A375 (cell line): ENCODE data around the gene PLIN1. TPM values are rescaled to one million over a fixed set of nuclear protein-coding genes. Genes with fewer than 3 reads are reported as not detected.

Source experiments
- small RNA-seq: library from RNA; depleted of rRNA; stranded (forward); fragments of <200 nt; gene quantifications from one replicate; pipeline ENCODE3, GENCODE V24; 2014
- total RNA-seq: library from RNA; depleted of rRNA; stranded (reverse); fragments of >200 nt; shearing (Covaris generic); gene quantifications from 2 replicates; pipeline ENCODE4 v1.2.3, GENCODE V29; 2014; rRNA removed

PLIN1 gene, protein sequence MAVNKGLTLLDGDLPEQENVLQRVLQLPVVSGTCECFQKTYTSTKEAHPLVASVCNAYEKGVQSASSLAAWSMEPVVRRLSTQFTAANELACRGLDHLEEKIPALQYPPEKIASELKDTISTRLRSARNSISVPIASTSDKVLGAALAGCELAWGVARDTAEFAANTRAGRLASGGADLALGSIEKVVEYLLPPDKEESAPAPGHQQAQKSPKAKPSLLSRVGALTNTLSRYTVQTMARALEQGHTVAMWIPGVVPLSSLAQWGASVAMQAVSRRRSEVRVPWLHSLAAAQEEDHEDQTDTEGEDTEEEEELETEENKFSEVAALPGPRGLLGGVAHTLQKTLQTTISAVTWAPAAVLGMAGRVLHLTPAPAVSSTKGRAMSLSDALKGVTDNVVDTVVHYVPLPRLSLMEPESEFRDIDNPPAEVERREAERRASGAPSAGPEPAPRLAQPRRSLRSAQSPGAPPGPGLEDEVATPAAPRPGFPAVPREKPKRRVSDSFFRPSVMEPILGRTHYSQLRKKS
- total RNA-seq: not detected in 2 replicates

DNA sequence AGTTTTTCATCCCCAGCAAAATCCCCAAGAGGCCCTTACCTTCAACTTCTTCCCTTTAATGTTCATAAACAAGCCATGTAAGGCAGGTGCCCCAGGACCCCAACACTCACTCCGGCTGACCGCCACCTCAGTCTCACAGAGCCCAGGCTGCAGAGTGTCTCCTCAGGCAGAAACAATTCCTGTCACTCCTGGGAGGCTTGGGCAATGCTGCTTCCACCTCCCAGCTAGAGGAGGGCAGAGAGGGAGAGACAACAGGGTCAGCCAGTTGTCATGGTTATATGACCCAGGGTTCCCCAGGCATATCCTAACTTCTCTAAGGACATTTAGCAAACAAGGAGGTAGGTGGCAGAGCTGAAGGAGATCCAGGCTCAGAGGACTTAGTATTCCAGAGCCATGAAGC is at the start of gene PLIN1:
PLIN1 (minus strand) TSS at position 156 of the 400 bp plus-strand sequence. CDS start 1,878 bp downstream, outside the sequence.

DNA sequence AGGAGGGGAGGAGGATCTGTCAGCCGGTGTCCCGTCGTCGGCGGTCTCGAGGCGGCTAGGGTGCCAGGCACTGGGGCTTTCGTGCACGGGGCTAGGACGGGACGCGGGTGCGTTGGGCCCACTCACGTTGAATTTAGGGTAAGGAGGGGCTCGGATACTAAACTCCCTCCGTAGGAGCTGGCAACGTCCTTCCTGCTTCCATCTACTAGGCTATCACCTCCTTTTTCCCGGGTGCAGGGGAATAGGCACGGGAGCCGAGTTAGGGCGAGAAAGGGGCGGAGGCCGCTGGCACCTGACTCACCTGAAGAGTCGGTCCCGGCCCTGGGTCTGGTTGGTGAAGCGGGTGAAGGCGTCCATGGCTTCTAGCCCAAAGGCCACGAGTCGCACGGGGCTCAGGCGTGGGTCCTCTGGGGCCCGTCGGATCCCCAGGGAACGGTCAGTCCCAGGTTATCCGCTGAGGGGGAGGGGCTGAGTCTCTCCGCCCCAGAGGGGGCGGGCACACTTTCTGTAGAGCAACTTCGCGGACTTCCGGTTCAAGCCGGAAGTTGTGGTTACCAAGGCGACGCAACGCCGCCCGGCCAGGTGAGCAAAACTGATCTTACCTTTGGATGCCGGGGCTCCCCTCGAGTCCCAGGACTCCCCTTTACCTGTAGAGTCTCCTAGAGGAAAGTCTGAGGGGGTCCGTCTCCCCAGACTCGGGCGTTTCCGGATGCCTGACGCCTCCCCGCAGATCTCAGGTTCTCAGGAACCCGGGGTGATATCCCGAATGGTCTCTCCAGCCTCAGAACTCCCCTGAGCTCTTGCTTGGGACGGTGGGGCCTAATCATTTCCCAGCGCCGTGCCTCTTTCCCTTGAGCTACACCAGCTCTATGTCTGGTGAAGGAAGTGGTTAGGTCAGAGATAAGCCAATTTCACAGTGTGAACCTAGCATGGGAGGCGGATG is 11.4 kb upstream of the PLIN1 start, which contains the start of the genes PEX11A and WDR93:
PEX11A (minus strand) TSS at position 479 of the 943 bp plus-strand sequence; CDS start at position 357, 122 bp downstream.
WDR93 (plus strand) TSS at position 536 of the 943 bp plus-strand sequence. CDS start 10,936 bp downstream, outside the sequence.

DNA sequence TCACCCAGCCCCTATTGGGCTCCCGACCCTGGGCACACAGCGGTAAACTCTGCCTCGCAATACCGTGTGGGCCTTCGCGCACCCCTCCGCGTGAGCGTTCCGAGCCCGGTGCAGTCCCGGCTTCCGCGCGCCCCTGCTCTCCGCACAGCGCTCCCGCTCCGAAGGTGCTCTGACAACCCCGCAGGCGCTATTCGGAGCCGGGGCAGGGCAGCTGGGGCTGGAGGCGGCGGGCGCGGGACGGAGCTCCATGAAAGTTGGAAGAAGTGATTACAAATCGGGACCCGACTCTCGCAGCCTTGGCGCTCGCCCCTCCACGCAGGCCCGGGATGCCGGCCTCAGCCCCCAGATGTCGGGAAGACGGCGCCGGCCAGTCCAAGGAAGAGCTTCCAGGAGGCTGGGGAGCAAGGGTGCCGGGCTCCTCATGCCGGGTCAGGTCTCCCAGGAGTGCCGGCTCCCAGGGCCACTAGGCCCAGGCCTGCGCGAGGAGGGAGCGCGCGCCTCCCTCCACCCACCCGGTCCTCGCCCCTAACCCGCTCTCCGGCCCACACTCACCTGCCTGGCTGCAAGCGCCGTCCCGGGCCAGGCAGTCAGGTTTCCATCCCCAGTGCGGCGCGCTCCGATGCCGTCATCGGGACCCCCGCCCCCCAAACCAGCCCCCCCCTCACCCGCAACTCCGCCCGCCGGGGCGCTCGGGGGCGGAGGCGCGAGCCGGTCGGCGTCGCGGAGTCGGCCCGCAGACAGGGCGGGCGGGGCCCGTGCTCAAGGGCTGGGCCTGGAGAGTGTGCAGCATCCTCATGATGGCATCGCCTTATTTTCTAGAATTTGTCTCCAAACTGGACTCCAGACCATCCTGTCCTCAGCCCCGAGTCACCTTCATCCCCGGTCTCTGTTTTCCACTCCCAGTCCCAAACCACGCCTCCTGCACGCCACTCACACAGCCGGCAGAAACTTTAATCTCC is 24.0 kb downstream of the PLIN1 start, which contains the start of gene KIF7:
KIF7 (minus strand) TSS at position 621 of the 959 bp plus-strand sequence. CDS start 2,537 bp downstream, outside the sequence.

Small RNA genes within 50 kb of the gene (small RNA-seq; reads per million reads assigned to genes)
- not detected for gene RNU6-132P

Other genes with a start within 250 kb of the PLIN1 start
- gene RHCG, start 182.8 kb downstream of the PLIN1 start, total RNA-seq: not detected in 2 replicates
- gene TICRR, start 103.9 kb downstream of the PLIN1 start, total RNA-seq: 9.2 and 10.2 TPM in 2 replicates
- 11.9 and 14.1 TPM in 2 replicates for gene KIF7, start 23.9 kb downstream of the PLIN1 start, total RNA-seq
- 3.7 and 4.8 TPM in 2 replicates for gene PEX11A, start 11.4 kb upstream of the PLIN1 start, total RNA-seq
- gene WDR93, start 11.4 kb upstream of the PLIN1 start, total RNA-seq: 0.05 TPM in 1 of 2 replicates, not detected in the other
- gene MESP1, start 71.9 kb upstream of the PLIN1 start, total RNA-seq: 6.0 and 8.9 TPM in 2 replicates
- 0.74 and 0.98 TPM in 2 replicates for gene MESP2, start 97.0 kb upstream of the PLIN1 start, total RNA-seq
- gene ANPEP, start 135.5 kb upstream of the PLIN1 start, total RNA-seq: 108 and 116 TPM in 2 replicates
- gene AP3S2, start 214.6 kb upstream of the PLIN1 start, total RNA-seq: 39.5 and 58.7 TPM in 2 replicates
- 7.8 and 12.8 TPM in 2 replicates for gene ARPIN, start 233.6 kb upstream of the PLIN1 start, total RNA-seq